Epithelial cell of proximal tubule (primary cell): ENCODE data around the gene CHST15. TPM values are rescaled to one million over a fixed set of nuclear protein-coding genes. Genes with fewer than 3 reads are reported as not detected.

Source experiments
- DNase-seq: peaks from one replicate; pipeline ENCODE4 v3.0.0-alpha.2; 2011; ENCODE audit warnings: low read depth
- H3K4me3 ChIP-seq: 2 replicates; pipeline ENCODE4 v1.5.1; 2011; ENCODE audit warnings: low read depth, mild to moderate bottlenecking, low read length
- total RNA-seq: library from RNA; depleted of rRNA; stranded (reverse); fragments of >200 nt; gene quantifications from 2 replicates; pipeline ENCODE4 v1.2.3, GENCODE V29; 2015
- TF ChIP-seq, protein P1 (sequence below): conservative IDR thresholded peaks from 2 replicates; pipeline ENCODE4 v1.5.1; 2012; ENCODE audit warnings: low read depth, mild to moderate bottlenecking, low read length

Gene CHST15
- total RNA-seq, 1 donor from 2014 or later = 20.6 TPM

DNA sequence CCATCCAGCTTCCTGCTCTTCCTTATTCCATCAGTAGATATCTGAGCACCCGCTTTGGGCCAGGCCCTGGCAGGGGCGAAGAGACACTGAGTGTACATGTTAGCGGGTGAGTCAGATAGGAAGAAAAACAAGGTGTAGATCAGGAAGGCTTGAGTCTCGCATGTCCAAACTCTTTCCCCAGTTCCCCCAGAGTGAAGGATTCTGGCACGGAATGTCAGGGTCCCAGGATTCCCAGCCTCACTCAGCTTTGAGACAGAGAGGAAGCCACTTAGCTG lies 24.1 kb upstream of the CHST15 start:
- DNase-seq = no peak
- TF ChIP-seq, protein P1, sequence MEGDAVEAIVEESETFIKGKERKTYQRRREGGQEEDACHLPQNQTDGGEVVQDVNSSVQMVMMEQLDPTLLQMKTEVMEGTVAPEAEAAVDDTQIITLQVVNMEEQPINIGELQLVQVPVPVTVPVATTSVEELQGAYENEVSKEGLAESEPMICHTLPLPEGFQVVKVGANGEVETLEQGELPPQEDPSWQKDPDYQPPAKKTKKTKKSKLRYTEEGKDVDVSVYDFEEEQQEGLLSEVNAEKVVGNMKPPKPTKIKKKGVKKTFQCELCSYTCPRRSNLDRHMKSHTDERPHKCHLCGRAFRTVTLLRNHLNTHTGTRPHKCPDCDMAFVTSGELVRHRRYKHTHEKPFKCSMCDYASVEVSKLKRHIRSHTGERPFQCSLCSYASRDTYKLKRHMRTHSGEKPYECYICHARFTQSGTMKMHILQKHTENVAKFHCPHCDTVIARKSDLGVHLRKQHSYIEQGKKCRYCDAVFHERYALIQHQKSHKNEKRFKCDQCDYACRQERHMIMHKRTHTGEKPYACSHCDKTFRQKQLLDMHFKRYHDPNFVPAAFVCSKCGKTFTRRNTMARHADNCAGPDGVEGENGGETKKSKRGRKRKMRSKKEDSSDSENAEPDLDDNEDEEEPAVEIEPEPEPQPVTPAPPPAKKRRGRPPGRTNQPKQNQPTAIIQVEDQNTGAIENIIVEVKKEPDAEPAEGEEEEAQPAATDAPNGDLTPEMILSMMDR = no peak
- H3K4me3 ChIP-seq = no peak overlapping the region

- TF ChIP-seq, protein P1 = no peak
- DNase-seq = no peak
- no peak overlapping the region for H3K4me3 ChIP-seq
Measured at GRCh38 chr10:124116771-124117510, 23.5 kb upstream of the CHST15 start.

- no peak overlapping the region for H3K4me3 ChIP-seq
- TF ChIP-seq, protein P1 = no peak
- no peak for DNase-seq
Measured at GRCh38 chr10:124114696-124115095, 21.3 kb upstream of the CHST15 start.

DNA sequence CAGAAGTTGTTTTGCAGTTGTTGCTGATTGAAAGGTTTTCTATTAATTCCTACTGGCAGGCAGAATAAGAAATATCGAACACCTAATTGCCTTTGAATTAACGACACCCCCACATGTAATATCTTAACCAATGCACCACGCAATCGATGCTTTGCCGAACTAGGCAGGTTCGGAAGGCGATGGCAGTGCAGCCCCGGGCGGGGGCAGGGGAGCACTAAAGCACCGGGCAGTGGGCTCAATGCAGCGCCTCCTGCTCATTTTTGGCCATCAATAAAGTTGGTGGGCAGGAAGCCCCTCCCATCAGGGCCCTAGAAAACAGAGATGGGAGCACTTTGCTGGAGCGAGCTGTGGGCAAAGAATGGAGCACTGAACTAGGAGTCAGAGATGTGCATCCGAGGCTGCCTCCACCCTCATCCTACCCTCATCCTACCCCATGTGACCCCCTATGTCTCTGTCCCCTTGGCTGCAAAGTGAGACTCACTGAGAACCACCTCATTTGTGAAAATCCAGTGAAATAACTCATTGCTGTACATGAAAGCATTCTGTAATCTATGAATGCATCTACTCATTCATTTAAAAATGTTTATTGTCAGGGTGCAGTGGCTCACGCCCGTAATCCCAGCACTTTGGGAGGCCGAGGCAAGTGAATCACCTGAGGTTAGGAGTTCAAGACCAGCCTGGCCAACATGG lies 19.6 kb upstream of the CHST15 start:
- DNase-seq = no peak
- TF ChIP-seq, protein P1 = no peak

DNA sequence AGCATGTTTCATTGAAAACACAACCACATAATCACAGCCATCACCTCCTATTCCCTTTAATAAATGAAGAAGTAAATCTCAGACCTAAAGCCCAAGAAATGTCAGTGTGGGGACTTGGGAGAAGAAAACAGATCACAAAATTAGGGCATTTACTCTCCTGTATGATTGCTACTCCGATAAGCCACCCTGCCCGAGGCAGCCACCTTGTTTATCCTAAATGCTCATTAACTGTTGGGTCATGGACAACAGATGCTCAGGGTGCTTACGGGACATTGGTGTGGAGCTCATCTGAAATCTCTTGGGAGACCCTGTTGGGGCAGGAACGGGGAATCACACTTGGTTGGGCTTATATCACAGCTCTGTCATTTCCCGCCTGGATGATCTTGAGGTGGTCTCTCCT lies 17.5 kb upstream of the CHST15 start:
- no peak overlapping the region for H3K4me3 ChIP-seq
- TF ChIP-seq, protein P1 = no peak
- no peak for DNase-seq

More for the DNA sequence above, 19.6 kb upstream of the CHST15 start:
- H3K4me3 ChIP-seq = no peak overlapping the region

DNA sequence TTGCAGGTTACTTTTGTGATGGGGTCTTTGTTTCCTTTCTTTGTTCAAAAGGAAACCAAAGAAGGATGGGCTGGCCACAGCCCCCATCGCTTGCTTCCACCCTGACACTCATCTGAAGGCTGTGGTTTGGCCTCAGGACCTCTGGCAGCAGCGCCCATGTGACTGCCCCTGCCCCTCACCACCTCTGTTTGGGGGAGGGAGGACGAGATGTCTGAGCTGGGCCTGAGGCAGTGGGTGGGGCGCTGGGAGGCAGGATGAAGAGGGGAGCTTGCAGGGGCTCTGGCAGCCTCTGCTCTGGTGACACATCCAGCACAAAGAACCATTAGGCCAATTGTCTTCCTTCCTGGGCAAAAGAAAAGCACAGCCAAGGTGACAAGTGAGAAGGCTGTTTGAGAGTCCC lies 15.9 kb upstream of the CHST15 start:
- TF ChIP-seq, protein P1 = no peak
- H3K4me3 ChIP-seq = no peak overlapping the region
- no peak for DNase-seq

GRCh38 chr10:124107072-124107471 lies 13.7 kb upstream of the CHST15 start:
- H3K4me3 ChIP-seq = no peak overlapping the region
- TF ChIP-seq, protein P1 = no peak
- no peak for DNase-seq
